K562 (cell line): ENCODE results near the gene SIX3. TPM values are rescaled to one million over a fixed set of nuclear protein-coding genes. Genes with fewer than 3 reads are reported as not detected.

ENCODE experiments used
- BRD4 ChIP-seq: fragments of 200-600 bp; sonication (generic); IDR thresholded peaks from 2 replicates; pipeline ENCODE4 v1.6.1; 2017; ENCODE audit warnings: inconsistent platforms
- CTBP1 ChIP-seq: fragments of 450-650 bp; IDR thresholded peaks from 2 replicates; pipeline ENCODE4 v1.6.1; 2016; ENCODE audit warnings: borderline replicate concordance
- CXXC5 ChIP-seq: fragments of 250-450 bp; sonication (Bioruptor Pico); IDR thresholded peaks from 2 replicates; pipeline ENCODE4 v1.8.0; 2022; ENCODE audit warnings: inconsistent platforms, mild to moderate bottlenecking, moderate library complexity
- HNRNPLL ChIP-seq: fragments of 200-400 bp; formaldehyde crosslinking; IDR thresholded peaks from 2 replicates; pipeline ENCODE4 v1.6.1; 2017; ENCODE audit warnings: low read length, low read depth, mild to moderate bottlenecking; ENCODE audit not compliant: poor library complexity, severe bottlenecking
- L3MBTL2 ChIP-seq: fragments of 450-650 bp; IDR thresholded peaks from 2 replicates; pipeline ENCODE4 v1.6.1; 2016; ENCODE audit warnings: mild to moderate bottlenecking, moderate library complexity
- MTA3 ChIP-seq: fragments of 450-650 bp; formaldehyde crosslinking; IDR thresholded peaks from 2 replicates; pipeline ENCODE4 v1.6.1; 2017; ENCODE audit warnings: mild to moderate bottlenecking, borderline replicate concordance
- RB1 ChIP-seq: fragments of 450-650 bp; IDR thresholded peaks from 2 replicates; pipeline ENCODE4 v1.6.1; 2017; ENCODE audit warnings: low read depth, mild to moderate bottlenecking
- TEAD1 ChIP-seq, 2 experiments: fragments of 450-650 bp in 1 of 2; sonication (generic) in 1 of 2; formaldehyde crosslinking; IDR thresholded peaks; 2 replicates each; pipeline versions ENCODE4 v1.4.0 to v1.8.0; 2020 to 2022; ENCODE audit warnings: mild to moderate bottlenecking in 2 of 2, missing genetic modification reagents in 1 of 2
- polyA plus RNA-seq, 8 experiments: library from polyadenylated mRNA; depleted of rRNA in 4 of 8; stranded (reverse) in 5 of 8; unstranded in 3 of 8; fragments of >200 nt; fragmentation: Nextera tagmentation in 2 of 8; fragmentation: Illumina TruSeq in 1 of 8; extraction: Ambion mirVana in 2 of 8; extraction: Trizol in 1 of 8; gene quantifications; 2 replicates each; pipeline versions ENCODE4 v1.2.1 to v1.2.3, GENCODE V29; 2011 to 2014; ENCODE audit warnings: inconsistent platforms in 1 of 8, missing spikeins in 1 of 8
- total RNA-seq, 7 experiments: library from RNA; depleted of rRNA in 6 of 7; stranded (reverse); fragments of >200 nt in 6 of 7; fragmentation: Illumina TruSeq in 2 of 7; extraction: Trizol in 2 of 7; gene quantifications; 2 replicates each; pipeline versions ENCODE4 v1.2.1 to v1.2.3, GENCODE V29; 2011 to 2021; ENCODE audit warnings: low replicate concordance in 1 of 7
- TF ChIP-seq, protein P1 (sequence below), 2 experiments: IDR thresholded peaks; 2 replicates each; pipeline ENCODE4 v1.6.1; 2011; ENCODE audit warnings: borderline replicate concordance in 1 of 2, control low read depth in 1 of 2, low read depth in 1 of 2, low read length in 1 of 2, mild to moderate bottlenecking in 1 of 2, mixed read lengths in 1 of 2, moderate library complexity in 1 of 2; ENCODE audit not compliant: insufficient read depth in 1 of 2, insufficient read length in 1 of 2, poor library complexity in 1 of 2, severe bottlenecking in 1 of 2; ENCODE audit errors: extremely low read depth in 1 of 2
- TF ChIP-seq, protein P2 (sequence below): fragments of 450-650 bp; formaldehyde crosslinking; IDR thresholded peaks from 2 replicates; pipeline ENCODE4 v1.4.0; 2020; ENCODE audit warnings: mild to moderate bottlenecking, moderate library complexity
- TF ChIP-seq, protein P3 (sequence below): sonication (generic); formaldehyde crosslinking; IDR thresholded peaks from 2 replicates; pipeline ENCODE4 v1.9.0; 2022; ENCODE audit warnings: mild to moderate bottlenecking, missing genetic modification reagents
- TF ChIP-seq, protein P4 (sequence below), 2 experiments: fragments of 450-650 bp; IDR thresholded peaks; 2 replicates each; pipeline ENCODE4 v1.6.1; 2018; ENCODE audit warnings: mild to moderate bottlenecking in 2 of 2, low read depth in 1 of 2; ENCODE audit not compliant: partially characterized antibody in 2 of 2
- TF ChIP-seq, protein P5 (sequence below): IDR thresholded peaks from 2 replicates; pipeline ENCODE4 v1.6.1; 2011; ENCODE audit warnings: borderline replicate concordance, low read depth, mild to moderate bottlenecking, moderate library complexity, low read length; ENCODE audit not compliant: insufficient read depth, poor library complexity, severe bottlenecking

The SIX3 gene
- total and polyA plus RNA-seq, 9 of the 15 experiments (the other 6 are each of a cell fraction or from before 2014, with no cell fraction given) = not detected

DNA sequence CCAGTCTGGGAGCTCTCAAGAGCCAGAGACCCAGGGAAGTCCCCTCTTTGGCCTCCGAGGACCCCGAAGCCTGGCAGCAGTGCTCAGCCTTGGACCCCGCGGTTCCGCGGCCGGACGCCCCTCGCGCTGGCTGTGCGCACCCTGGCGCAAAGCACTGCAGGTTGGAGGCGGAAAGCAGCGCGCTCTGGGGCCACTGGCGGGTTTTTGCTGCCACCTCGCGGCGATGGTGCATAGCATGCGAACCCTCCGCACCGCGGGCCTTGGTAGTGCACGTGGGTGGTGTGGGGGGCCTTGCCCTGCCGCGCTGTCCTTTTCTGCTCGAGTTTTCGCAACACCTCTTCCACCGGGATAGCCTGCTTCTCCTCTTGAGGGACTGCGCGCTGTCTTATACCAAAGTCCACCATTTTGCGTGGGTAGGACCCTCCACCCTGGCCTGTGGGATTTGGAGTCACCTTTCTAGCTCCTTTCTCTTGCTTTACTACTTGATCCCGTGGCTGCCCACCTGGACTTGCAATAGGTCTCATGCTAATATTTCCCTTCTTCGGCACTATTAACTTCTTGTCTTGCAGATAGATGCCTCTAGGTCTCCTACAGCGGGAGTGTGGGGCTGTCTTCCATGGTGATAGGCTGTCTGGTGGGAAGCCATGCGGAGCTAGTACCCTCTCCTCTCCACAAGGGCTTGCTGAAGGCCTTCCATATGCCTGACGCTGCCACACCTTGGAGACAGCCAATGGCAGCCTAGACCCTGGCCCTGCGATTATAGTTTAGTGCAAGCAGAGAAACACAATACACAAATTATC is 14.3 kb downstream of the SIX3 start (continued):
- TF ChIP-seq, protein P1, sequence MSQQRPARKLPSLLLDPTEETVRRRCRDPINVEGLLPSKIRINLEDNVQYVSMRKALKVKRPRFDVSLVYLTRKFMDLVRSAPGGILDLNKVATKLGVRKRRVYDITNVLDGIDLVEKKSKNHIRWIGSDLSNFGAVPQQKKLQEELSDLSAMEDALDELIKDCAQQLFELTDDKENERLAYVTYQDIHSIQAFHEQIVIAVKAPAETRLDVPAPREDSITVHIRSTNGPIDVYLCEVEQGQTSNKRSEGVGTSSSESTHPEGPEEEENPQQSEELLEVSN (IDR thresholded peaks at IDR 0.05; ENCODE audit: borderline replicate concordance in 1 of 2, extremely low read depth in 1 of 2, insufficient read depth in 1 of 2, insufficient read length in 1 of 2, low read depth in 1 of 2, low read length in 1 of 2, poor library complexity in 1 of 2, severe bottlenecking in 1 of 2) = peak; percentile 55 to 61
- TF ChIP-seq, protein P2, sequence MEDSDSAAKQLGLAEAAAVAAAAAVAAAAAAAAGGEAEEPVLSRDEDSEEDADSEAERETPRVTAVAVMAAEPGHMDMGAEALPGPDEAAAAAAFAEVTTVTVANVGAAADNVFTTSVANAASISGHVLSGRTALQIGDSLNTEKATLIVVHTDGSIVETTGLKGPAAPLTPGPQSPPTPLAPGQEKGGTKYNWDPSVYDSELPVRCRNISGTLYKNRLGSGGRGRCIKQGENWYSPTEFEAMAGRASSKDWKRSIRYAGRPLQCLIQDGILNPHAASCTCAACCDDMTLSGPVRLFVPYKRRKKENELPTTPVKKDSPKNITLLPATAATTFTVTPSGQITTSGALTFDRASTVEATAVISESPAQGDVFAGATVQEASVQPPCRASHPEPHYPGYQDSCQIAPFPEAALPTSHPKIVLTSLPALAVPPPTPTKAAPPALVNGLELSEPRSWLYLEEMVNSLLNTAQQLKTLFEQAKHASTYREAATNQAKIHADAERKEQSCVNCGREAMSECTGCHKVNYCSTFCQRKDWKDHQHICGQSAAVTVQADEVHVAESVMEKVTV = peak; percentile 74
- peak; percentile 41; the same call in 1 of the 2 replicates for TF ChIP-seq L3MBTL2
- TF ChIP-seq, protein P3, sequence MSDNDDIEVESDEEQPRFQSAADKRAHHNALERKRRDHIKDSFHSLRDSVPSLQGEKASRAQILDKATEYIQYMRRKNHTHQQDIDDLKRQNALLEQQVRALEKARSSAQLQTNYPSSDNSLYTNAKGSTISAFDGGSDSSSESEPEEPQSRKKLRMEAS = peak; percentile 27; the same call in 1 of the 2 replicates
- peak; percentile 60 for TF ChIP-seq HNRNPLL
- TF ChIP-seq, protein P4, sequence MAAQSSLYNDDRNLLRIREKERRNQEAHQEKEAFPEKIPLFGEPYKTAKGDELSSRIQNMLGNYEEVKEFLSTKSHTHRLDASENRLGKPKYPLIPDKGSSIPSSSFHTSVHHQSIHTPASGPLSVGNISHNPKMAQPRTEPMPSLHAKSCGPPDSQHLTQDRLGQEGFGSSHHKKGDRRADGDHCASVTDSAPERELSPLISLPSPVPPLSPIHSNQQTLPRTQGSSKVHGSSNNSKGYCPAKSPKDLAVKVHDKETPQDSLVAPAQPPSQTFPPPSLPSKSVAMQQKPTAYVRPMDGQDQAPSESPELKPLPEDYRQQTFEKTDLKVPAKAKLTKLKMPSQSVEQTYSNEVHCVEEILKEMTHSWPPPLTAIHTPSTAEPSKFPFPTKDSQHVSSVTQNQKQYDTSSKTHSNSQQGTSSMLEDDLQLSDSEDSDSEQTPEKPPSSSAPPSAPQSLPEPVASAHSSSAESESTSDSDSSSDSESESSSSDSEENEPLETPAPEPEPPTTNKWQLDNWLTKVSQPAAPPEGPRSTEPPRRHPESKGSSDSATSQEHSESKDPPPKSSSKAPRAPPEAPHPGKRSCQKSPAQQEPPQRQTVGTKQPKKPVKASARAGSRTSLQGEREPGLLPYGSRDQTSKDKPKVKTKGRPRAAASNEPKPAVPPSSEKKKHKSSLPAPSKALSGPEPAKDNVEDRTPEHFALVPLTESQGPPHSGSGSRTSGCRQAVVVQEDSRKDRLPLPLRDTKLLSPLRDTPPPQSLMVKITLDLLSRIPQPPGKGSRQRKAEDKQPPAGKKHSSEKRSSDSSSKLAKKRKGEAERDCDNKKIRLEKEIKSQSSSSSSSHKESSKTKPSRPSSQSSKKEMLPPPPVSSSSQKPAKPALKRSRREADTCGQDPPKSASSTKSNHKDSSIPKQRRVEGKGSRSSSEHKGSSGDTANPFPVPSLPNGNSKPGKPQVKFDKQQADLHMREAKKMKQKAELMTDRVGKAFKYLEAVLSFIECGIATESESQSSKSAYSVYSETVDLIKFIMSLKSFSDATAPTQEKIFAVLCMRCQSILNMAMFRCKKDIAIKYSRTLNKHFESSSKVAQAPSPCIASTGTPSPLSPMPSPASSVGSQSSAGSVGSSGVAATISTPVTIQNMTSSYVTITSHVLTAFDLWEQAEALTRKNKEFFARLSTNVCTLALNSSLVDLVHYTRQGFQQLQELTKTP (IDR thresholded peaks at IDR 0.05; ENCODE audit: low read depth in 1 of 2, partially characterized antibody in 2 of 2) = no peak
- peak; percentile 81 for TF ChIP-seq RB1
- TF ChIP-seq TEAD1 (CRISPR knock-in tag; IDR thresholded peaks at IDR 0.05) = peak in 1 of 2 experiments; percentile 29; a peak in 1 of 4 replicates
- TF ChIP-seq MTA3 = 0 out of 2 replicates have a peak, but pooled peaks have one; percentile 43
- 0 out of 2 replicates have a peak, but pooled peaks have one; percentile 15 for TF ChIP-seq CTBP1
- TF ChIP-seq BRD4 = no peak
- TF ChIP-seq, protein P5, sequence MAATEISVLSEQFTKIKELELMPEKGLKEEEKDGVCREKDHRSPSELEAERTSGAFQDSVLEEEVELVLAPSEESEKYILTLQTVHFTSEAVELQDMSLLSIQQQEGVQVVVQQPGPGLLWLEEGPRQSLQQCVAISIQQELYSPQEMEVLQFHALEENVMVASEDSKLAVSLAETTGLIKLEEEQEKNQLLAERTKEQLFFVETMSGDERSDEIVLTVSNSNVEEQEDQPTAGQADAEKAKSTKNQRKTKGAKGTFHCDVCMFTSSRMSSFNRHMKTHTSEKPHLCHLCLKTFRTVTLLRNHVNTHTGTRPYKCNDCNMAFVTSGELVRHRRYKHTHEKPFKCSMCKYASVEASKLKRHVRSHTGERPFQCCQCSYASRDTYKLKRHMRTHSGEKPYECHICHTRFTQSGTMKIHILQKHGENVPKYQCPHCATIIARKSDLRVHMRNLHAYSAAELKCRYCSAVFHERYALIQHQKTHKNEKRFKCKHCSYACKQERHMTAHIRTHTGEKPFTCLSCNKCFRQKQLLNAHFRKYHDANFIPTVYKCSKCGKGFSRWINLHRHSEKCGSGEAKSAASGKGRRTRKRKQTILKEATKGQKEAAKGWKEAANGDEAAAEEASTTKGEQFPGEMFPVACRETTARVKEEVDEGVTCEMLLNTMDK = peak; percentile 11
- TF ChIP-seq CXXC5 (CRISPR knock-in tag) = 0 out of 2 replicates have a peak, but pooled peaks have one; percentile 31
